H9 (cell line): Measurements from ENCODE around the gene CBX3. TPM values are rescaled to one million over a fixed set of nuclear protein-coding genes. Genes with fewer than 3 reads are reported as not detected.

Experiments
- DNase-seq: peaks from one replicate; pipeline ENCODE4 v3.0.0-alpha.2; 2017
- H2AFZ ChIP-seq: one replicate; pipeline ENCODE4 v1.6.1; 2013; ENCODE audit warnings: mild to moderate bottlenecking, low read length, control low read depth, moderate library complexity
- H2AK5ac ChIP-seq: 2 replicates; pipeline ENCODE4 v1.6.1; 2013; ENCODE audit warnings: low read length, control low read depth, mixed read lengths; ENCODE audit not compliant: insufficient read length
- H2BK120ac ChIP-seq: one replicate; pipeline ENCODE4 v1.6.1; 2013; ENCODE audit warnings: low read depth, mild to moderate bottlenecking, low read length, control low read depth, inconsistent platforms; ENCODE audit not compliant: poor library complexity, severe bottlenecking
- H2BK12ac ChIP-seq: 2 replicates; pipeline ENCODE4 v1.6.1; 2013; ENCODE audit warnings: low read length, control low read depth, mixed read lengths, low read depth; ENCODE audit not compliant: insufficient read length
- H2BK15ac ChIP-seq: 2 replicates; pipeline ENCODE4 v1.6.1; 2013; ENCODE audit warnings: low read depth, low read length, control low read depth
- H2BK20ac ChIP-seq: one replicate; pipeline ENCODE4 v1.6.1; 2013; ENCODE audit warnings: low read depth, mild to moderate bottlenecking, low read length, control low read depth, inconsistent platforms; ENCODE audit not compliant: poor library complexity, severe bottlenecking
- H2BK5ac ChIP-seq: 2 replicates; pipeline ENCODE4 v1.6.1; 2013; ENCODE audit warnings: low read length, control low read depth, mixed read lengths; ENCODE audit not compliant: insufficient read length
- H3K14ac ChIP-seq: 2 replicates; pipeline ENCODE4 v1.6.1; 2013; ENCODE audit warnings: low read length, control low read depth; ENCODE audit not compliant: insufficient read depth
- H3K18ac ChIP-seq: 2 replicates; pipeline ENCODE4 v1.6.1; 2013; ENCODE audit warnings: low read depth, mild to moderate bottlenecking, mixed read lengths, low read length, control low read depth; ENCODE audit not compliant: insufficient read length
- H3K23ac ChIP-seq: 2 replicates; pipeline ENCODE4 v1.6.1; 2013; ENCODE audit warnings: low read length, control low read depth, mixed read lengths, low read depth; ENCODE audit not compliant: insufficient read length
- H3K23me2 ChIP-seq: 2 replicates; pipeline ENCODE4 v1.6.1; 2013; ENCODE audit warnings: low read depth, mild to moderate bottlenecking, mixed read lengths, low read length, control low read depth; ENCODE audit not compliant: insufficient read length, poor library complexity, severe bottlenecking
- H3K27ac ChIP-seq: 2 replicates; pipeline ENCODE4 v1.5.1; 2013; ENCODE audit warnings: low read length, control low read depth, mixed read lengths, low read depth; ENCODE audit not compliant: insufficient read length
- H3K27me3 ChIP-seq: 2 replicates; pipeline ENCODE4 v1.6.1; 2013; ENCODE audit warnings: low read length, control low read depth, inconsistent platforms; ENCODE audit not compliant: insufficient read depth
- H3K4ac ChIP-seq: 2 replicates; pipeline ENCODE4 v1.6.1; 2013; ENCODE audit warnings: low read depth, mild to moderate bottlenecking, control low read depth, inconsistent platforms, low read length, moderate library complexity
- H3K4me1 ChIP-seq: 2 replicates; pipeline ENCODE4 v1.6.1; 2013; ENCODE audit warnings: low read length, control low read depth, inconsistent platforms; ENCODE audit not compliant: insufficient read depth
- H3K4me2 ChIP-seq: 2 replicates; pipeline ENCODE4 v1.6.1; 2013; ENCODE audit warnings: low read length, control low read depth, mixed read lengths; ENCODE audit not compliant: insufficient read length, insufficient read depth
- H3K56ac ChIP-seq: 2 replicates; pipeline ENCODE4 v1.6.1; 2013; ENCODE audit warnings: low read depth, mild to moderate bottlenecking, mixed read lengths, low read length, control low read depth; ENCODE audit not compliant: insufficient read length
- H3K79me1 ChIP-seq: 2 replicates; pipeline ENCODE4 v1.6.1; 2013; ENCODE audit warnings: low read depth, mild to moderate bottlenecking, moderate library complexity, low read length, control low read depth, inconsistent platforms; ENCODE audit not compliant: insufficient read depth, poor library complexity, severe bottlenecking
- H3K79me2 ChIP-seq: 2 replicates; pipeline ENCODE4 v1.6.1; 2013; ENCODE audit warnings: low read length, control low read depth, inconsistent platforms; ENCODE audit not compliant: insufficient read depth
- H3K9ac ChIP-seq: 2 replicates; pipeline ENCODE4 v1.6.1; 2013; ENCODE audit warnings: low read length, control low read depth, mixed read lengths; ENCODE audit not compliant: insufficient read length; ENCODE audit errors: extremely low read depth
- H3K9me3 ChIP-seq: one replicate; pipeline ENCODE4 v1.6.1; 2013; ENCODE audit warnings: low read depth, low read length, inconsistent platforms; ENCODE audit not compliant: control insufficient read depth
- H3T11ph ChIP-seq: one replicate; pipeline ENCODE4 v1.6.1; 2013; ENCODE audit warnings: mild to moderate bottlenecking, low read length, control low read depth, inconsistent platforms
- H4K20me1 ChIP-seq: one replicate; pipeline ENCODE4 v1.6.1; 2013; ENCODE audit not compliant: control insufficient read depth, insufficient read length, insufficient read depth
- H4K5ac ChIP-seq: 2 replicates; pipeline ENCODE4 v1.6.1; 2013; ENCODE audit warnings: low read depth, mild to moderate bottlenecking, mixed read lengths, low read length, control low read depth; ENCODE audit not compliant: insufficient read length
- H4K8ac ChIP-seq: replicated peaks from 2 replicates; pipeline ENCODE4 v1.6.1; 2013; ENCODE audit warnings: low read length, control low read depth, mixed read lengths, low read depth; ENCODE audit not compliant: insufficient read length
- H4K91ac ChIP-seq: 2 replicates; pipeline ENCODE4 v1.6.1; 2013; ENCODE audit warnings: low read depth, mild to moderate bottlenecking, moderate library complexity, mixed read lengths, low read length, control low read depth; ENCODE audit not compliant: insufficient read length
- H3K27ac Mint-ChIP-seq, 3 experiments: 2 replicates in 2 of 3; 3 replicates in 1 of 3; pipeline ENCODE4 v1.8.0; 2020 to 2021; ENCODE audit warnings: mixed read lengths in 3 of 3, mild to moderate bottlenecking in 1 of 3, moderate library complexity in 1 of 3
- H3K27me3 Mint-ChIP-seq: 2 replicates; pipeline ENCODE4 v1.8.0; 2021; ENCODE audit warnings: low read depth, mild to moderate bottlenecking, moderate library complexity, mixed read lengths
- H3K36me3 Mint-ChIP-seq, 3 experiments: 2 replicates in 2 of 3; 3 replicates in 1 of 3; pipeline ENCODE4 v1.8.0; 2020 to 2021; ENCODE audit warnings: low read depth in 3 of 3, mixed read lengths in 3 of 3; ENCODE audit not compliant: insufficient read depth in 1 of 3
- H3K4me1 Mint-ChIP-seq, 2 experiments: 2 replicates each; pipeline ENCODE4 v1.8.0; 2020; ENCODE audit warnings: mixed read lengths in 2 of 2
- H3K4me3 Mint-ChIP-seq, 2 experiments: 2 replicates in 1 of 2; 3 replicates in 1 of 2; pipeline ENCODE4 v1.8.0; 2020 to 2021; ENCODE audit warnings: mild to moderate bottlenecking in 2 of 2, mixed read lengths in 2 of 2, moderate library complexity in 1 of 2
- H3K9me3 Mint-ChIP-seq, 2 experiments: 2 replicates in 1 of 2; 3 replicates in 1 of 2; pipeline ENCODE4 v1.8.0; 2020; ENCODE audit warnings: mild to moderate bottlenecking in 2 of 2, mixed read lengths in 2 of 2, moderate library complexity in 1 of 2
- CTCF ChIP-seq: fragments of 200-600 bp; sonication (generic); conservative IDR thresholded peaks from 3 replicates; pipeline ENCODE4 v1.8.0; 2021; ENCODE audit warnings: antibody characterized with exemption, mild to moderate bottlenecking
- WGBS: extraction: QIAGEN DNeasy Blood & Tissue Kit; methylation state at CpG from one replicate; pipeline ENCODE4 v1.1.7; 2013; ENCODE audit warnings: missing lambda C conversion rate, low lambda C conversion rate, mixed read lengths; ENCODE audit not compliant: insufficient read length; ENCODE audit errors: extremely low coverage; 5-methylcytosine and 5-hydroxymethylcytosine counted together
- total RNA-seq: library from RNA; stranded (reverse); gene quantifications from 2 replicates; pipeline ENCODE4 v1.2.1, GENCODE V29; 2021

The CBX3 gene
- total RNA-seq, 1 experiment from 2014 or later: 288 TPM

DNA sequence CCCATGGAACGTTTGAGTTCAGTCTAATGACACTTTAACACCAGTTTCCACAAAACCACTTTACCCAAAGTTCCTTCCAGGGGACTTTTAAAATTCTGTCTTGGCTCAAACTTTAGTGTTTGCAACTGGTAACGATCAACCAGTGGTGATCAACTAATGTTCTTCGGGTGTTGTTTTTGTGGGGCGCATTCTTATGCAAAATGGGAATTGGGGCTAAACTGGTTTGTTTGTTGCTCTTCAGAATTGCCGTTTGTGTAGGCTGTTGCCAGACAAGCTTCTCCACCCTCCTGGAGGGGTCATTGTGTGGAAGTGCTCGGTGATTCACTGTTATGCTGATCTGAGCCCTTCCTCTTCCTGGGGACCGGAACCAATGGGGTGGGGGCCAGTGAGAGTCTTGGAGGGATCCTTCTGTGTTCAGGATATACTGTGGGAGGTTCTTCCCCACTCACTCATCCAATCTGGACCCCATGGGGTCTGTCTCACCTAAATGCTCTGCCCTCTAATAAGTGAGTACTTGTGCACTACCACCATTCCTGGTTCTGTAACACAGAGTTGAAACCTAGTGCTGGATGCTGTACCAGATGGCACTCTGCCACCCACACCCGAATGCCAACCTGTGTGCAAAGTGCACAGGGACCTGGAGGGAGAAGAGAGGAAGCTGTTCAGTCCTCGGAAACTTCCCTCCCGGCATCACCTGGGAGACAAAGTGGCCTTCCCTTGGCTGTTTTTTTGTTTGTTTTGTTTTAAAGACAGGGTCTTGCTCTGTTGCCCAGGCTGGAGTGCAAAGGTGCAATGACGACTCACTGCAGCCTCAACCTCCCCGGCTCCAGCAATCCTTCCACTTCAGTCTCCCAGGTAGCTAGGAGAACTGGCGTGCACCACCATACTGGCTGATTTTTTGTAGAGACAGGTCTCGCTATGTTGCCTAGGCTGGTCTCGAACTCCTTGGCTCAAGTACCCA is 47.4 kb upstream of the CBX3 start:
- Histone ChIP-seq H3K14ac (peak overlapping the region; percentile 60), H3K79me1 (peaks cover 4% of the 10 kb centered on the region), H3T11ph (no peak overlapping the region), H3K4ac (peak overlapping the region; percentile 14), H4K91ac (peak overlapping the region; percentile 25), H2BK120ac (no peak overlapping the region), H2AFZ (no peak overlapping the region), H2BK15ac (no peak overlapping the region), H3K27me3 (no peaks in the 10 kb centered on the region), H3K56ac (peak overlapping the region; percentile 11), H2BK5ac (peak overlapping the region; percentile 17), H3K18ac (peak overlapping the region; percentile 59), H4K8ac (peak overlapping the region; percentile 74), H3K27ac (peak overlapping the region; percentile 94), H3K9me3 (no peaks in the 10 kb centered on the region), H3K4me1 (peaks cover 29% of the 10 kb centered on the region), H3K23ac (peak overlapping the region; percentile 7), H2AK5ac (peak overlapping the region; percentile 95), H3K9ac (peak overlapping the region; percentile 88), H2BK20ac (no peak overlapping the region), H3K4me2 (peak overlapping the region; percentile 59), H4K5ac (peak overlapping the region; percentile 7), H4K20me1 (no peaks in the 10 kb centered on the region), H3K23me2 (peaks cover 11% of the 10 kb centered on the region), H2BK12ac (peak overlapping the region; percentile 78), H3K79me2 (peaks cover 51% of the 10 kb centered on the region)
- Mint-ChIP-seq H3K36me3 (peaks cover 0 to 36% (median 0%) of the 10 kb centered on the region in 3 experiments; a peak in 3 of 7 replicates), H3K27ac (peak overlapping the region; percentile 97 to 100 (median 97)), H3K4me1 (peaks cover 70 to 74% of the 10 kb centered on the region in 2 experiments), H3K4me3 (peak overlapping the region; percentile 93 to 100), H3K27me3 (peaks cover 20% of the 10 kb centered on the region), H3K9me3 (no peaks in the 10 kb centered on the region; a peak in 1 of 5 replicates)
- DNase-seq: peak; percentile 87
- no CpG with 5 or more reads among the region's 15 CpGs for WGBS
- peak; percentile 7; the same call in 1 of the 3 replicates for TF ChIP-seq CTCF
